NB4 (cell line): ENCODE results near the gene RASSF7.

Experiments
- CTCF ChIP-seq: IDR thresholded peaks from one replicate; pipeline ENCODE4 v1.5.1; 2012; ENCODE audit warnings: low read depth, low read length
- MAX ChIP-seq: IDR thresholded peaks from 2 replicates; pipeline ENCODE4 v1.6.1; 2011; ENCODE audit warnings: low read depth, low read length
- MYC ChIP-seq: IDR thresholded peaks from 2 replicates; pipeline ENCODE4 v1.6.1; 2011; ENCODE audit warnings: low read depth, low read length
- POLR2A ChIP-seq: IDR thresholded peaks from 2 replicates; pipeline ENCODE4 v1.6.1; 2011; ENCODE audit warnings: mild to moderate bottlenecking; ENCODE audit not compliant: insufficient read length; ENCODE audit errors: extremely low read depth

- no peak for TF ChIP-seq CTCF
- no peak for TF ChIP-seq MAX
- no peak for TF ChIP-seq MYC
- TF ChIP-seq POLR2A, result no peak
These were observed 30.2 kb downstream of the RASSF7 start for GRCh38 chr11:590997-591396.
